ENCODE measurements around the gene SNAI1.

The SNAI1 gene

GRCh38 chr20:49942303-49942702 lies 40.5 kb upstream of the SNAI1 start:
- no peaks in the 10 kb centered on the region for H3K9me3 ChIP-seq (ENCODE audit: insufficient read depth, low read length)
- no peaks in the 10 kb centered on the region for H4K20me1 ChIP-seq (ENCODE audit: low read depth, low read length)
- H2AFZ ChIP-seq (ENCODE audit: low read depth, low read length, severe bottlenecking) = no peak overlapping the region
- H3K79me2 ChIP-seq (ENCODE audit: insufficient read depth, low read length) = peaks cover 45% of the 10 kb centered on the region
- H3K27ac ChIP-seq (ENCODE audit: low read depth, low read length) = no peak overlapping the region
- no peak overlapping the region for H3K9ac ChIP-seq (ENCODE audit: low read length)
- TF ChIP-seq CTCF (IDR thresholded peaks at IDR 0.05; ENCODE audit: insufficient read depth, low read length, poor library complexity, severe bottlenecking) = no peak
- no peak for TF ChIP-seq EZH2phosphoT487 (conservative IDR thresholded peaks at IDR 0.05; ENCODE audit: low read length)
- H3K4me2 ChIP-seq (ENCODE audit: low read depth, low read length, poor library complexity, severe bottlenecking) = no peak overlapping the region
- no peaks in the 10 kb centered on the region for H3F3A ChIP-seq (ENCODE audit: insufficient read depth)
- H3K36me3 ChIP-seq (ENCODE audit: low read length) = peaks cover 14% of the 10 kb centered on the region
- no peaks in the 10 kb centered on the region for H3K27me3 ChIP-seq (ENCODE audit: low read length)
- H3K4me3 ChIP-seq (ENCODE audit: insufficient read depth, low read length, poor library complexity, severe bottlenecking) = no peak overlapping the region
- no peaks in the 10 kb centered on the region for H3K9me2 ChIP-seq (replicated peaks; ENCODE audit: insufficient read depth, low read length)

- no peaks in the 10 kb centered on the region for H3K9me2 ChIP-seq (replicated peaks; ENCODE audit: insufficient read depth, low read length)
- no peaks in the 10 kb centered on the region for H4K20me1 ChIP-seq (ENCODE audit: low read depth, low read length)
- H3K4me3 ChIP-seq (ENCODE audit: insufficient read depth, low read length, poor library complexity, severe bottlenecking) = no peak overlapping the region
- H2AFZ ChIP-seq (ENCODE audit: low read depth, low read length, severe bottlenecking) = no peak overlapping the region
- H3K4me2 ChIP-seq (ENCODE audit: low read depth, low read length, poor library complexity, severe bottlenecking) = no peak overlapping the region
- H3K27ac ChIP-seq (ENCODE audit: low read depth, low read length) = no peak overlapping the region
- no peaks in the 10 kb centered on the region for H3K9me3 ChIP-seq (ENCODE audit: insufficient read depth, low read length)
- TF ChIP-seq CTCF (IDR thresholded peaks at IDR 0.05; ENCODE audit: insufficient read depth, low read length, poor library complexity, severe bottlenecking) (no peak), EZH2phosphoT487 (conservative IDR thresholded peaks at IDR 0.05; ENCODE audit: low read length) (no peak)
- H3K36me3 ChIP-seq (ENCODE audit: low read length) = peaks cover 14% of the 10 kb centered on the region
- no peak overlapping the region for H3K9ac ChIP-seq (ENCODE audit: low read length)
- no peaks in the 10 kb centered on the region for H3K27me3 ChIP-seq (ENCODE audit: low read length)
- peaks cover 38% of the 10 kb centered on the region for H3K79me2 ChIP-seq (ENCODE audit: insufficient read depth, low read length)
- no peaks in the 10 kb centered on the region for H3F3A ChIP-seq (ENCODE audit: insufficient read depth)
Measured at GRCh38 chr20:49942942-49943341, 39.8 kb upstream of the SNAI1 start.

- H4K20me1 ChIP-seq (ENCODE audit: low read depth, low read length) = no peaks in the 10 kb centered on the region
- peaks cover 16% of the 10 kb centered on the region for H3K36me3 ChIP-seq (ENCODE audit: low read length)
- no peak overlapping the region for H3K4me2 ChIP-seq (ENCODE audit: low read depth, low read length, poor library complexity, severe bottlenecking)
- H3K79me2 ChIP-seq (ENCODE audit: insufficient read depth, low read length) = peaks cover 15% of the 10 kb centered on the region
- H3K27me3 ChIP-seq (ENCODE audit: low read length) = no peaks in the 10 kb centered on the region
- H3K9me2 ChIP-seq (replicated peaks; ENCODE audit: insufficient read depth, low read length) = no peaks in the 10 kb centered on the region
- H3F3A ChIP-seq (ENCODE audit: insufficient read depth) = no peaks in the 10 kb centered on the region
- H3K4me3 ChIP-seq (ENCODE audit: insufficient read depth, low read length, poor library complexity, severe bottlenecking) = no peak overlapping the region
- no peak overlapping the region for H2AFZ ChIP-seq (ENCODE audit: low read depth, low read length, severe bottlenecking)
- no peak for TF ChIP-seq CTCF (IDR thresholded peaks at IDR 0.05; ENCODE audit: insufficient read depth, low read length, poor library complexity, severe bottlenecking)
- TF ChIP-seq EZH2phosphoT487 (conservative IDR thresholded peaks at IDR 0.05; ENCODE audit: low read length) = no peak
- H3K9ac ChIP-seq (ENCODE audit: low read length) = no peak overlapping the region
- H3K27ac ChIP-seq (ENCODE audit: low read depth, low read length) = no peak overlapping the region
- H3K9me3 ChIP-seq (ENCODE audit: insufficient read depth, low read length) = no peaks in the 10 kb centered on the region
Measured at GRCh38 chr20:49945306-49945700, 37.5 kb upstream of the SNAI1 start.
